ENCODE data around the gene SNX6. TPM values are rescaled to one million over a fixed set of nuclear protein-coding genes. Genes with fewer than 3 reads are reported as not detected.

The SNX6 gene
- total and polyA plus RNA-seq, 2 donors (not counting 3 experiments of a cell fraction or from before 2014, with no cell fraction given), result 95.1 to 120 TPM

- H3K4me3 ChIP-seq (replicated peaks in 1 of 3; ENCODE audit: insufficient read depth in 1 of 3, low read depth in 1 of 3, low read length in 3 of 3), result no peak overlapping the region
- no peak overlapping the region for H3K27ac ChIP-seq (ENCODE audit: insufficient read depth, low read depth, low read length)
- dilution Hi-C loops (cut with MboI; ENCODE audit: extremely low pct_ligation_motif_present, low sequenced_read_pairs) (no loop called here), intact Hi-C loops (cut with micrococcal nuclease) (no loop called here)
- TF ChIP-seq MAX (IDR thresholded peaks at IDR 0.05; ENCODE audit: insufficient read depth, insufficient read length) (no peak), FOS (IDR thresholded peaks at IDR 0.05; ENCODE audit: borderline replicate concordance, insufficient read depth, low read length) (no peak), MYC (IDR thresholded peaks at IDR 0.05; ENCODE audit: low read depth, low read length) (no peak), JUN (IDR thresholded peaks at IDR 0.05; ENCODE audit: borderline replicate concordance, insufficient read depth, insufficient read length, low read depth) (no peak), EZH2 (IDR thresholded peaks at IDR 0.05; ENCODE audit: borderline replicate concordance, low read depth, low read length, severe bottlenecking) (no peak), GATA2 (IDR thresholded peaks at IDR 0.05; ENCODE audit: insufficient read depth, insufficient read length, low read depth, low read length) (no peak), POLR2A (IDR thresholded peaks at IDR 0.05; ENCODE audit: low read depth, low read length) (no peak), POLR2AphosphoS5 (IDR thresholded peaks at IDR 0.05; ENCODE audit: insufficient read depth, low read depth, low read length) (no peak), CTCF (IDR thresholded peaks at IDR 0.05; ENCODE audit: extremely low read depth in 1 of 2, insufficient read depth in 1 of 2, low read depth in 1 of 2, low read length in 2 of 2) (no peak)
- no peaks in the 10 kb centered on the region for H4K20me1 ChIP-seq (replicated peaks; ENCODE audit: control insufficient read depth, extremely low read depth, insufficient read depth, low read length)
- no TSS peak for BruUV-seq (replicated peaks)
- no peak for FAIRE-seq
- no peak overlapping the region for H3K9ac ChIP-seq (replicated peaks; ENCODE audit: extremely low read depth, insufficient read depth, low read length)
- no peaks in the 10 kb centered on the region for H3K79me2 ChIP-seq (ENCODE audit: control insufficient read depth, insufficient read depth, low read length)
- no peaks in the 10 kb centered on the region for H3K9me1 ChIP-seq (replicated peaks; ENCODE audit: control insufficient read depth, extremely low read depth, insufficient read depth, low read length)
- ChIA-PET POLR2A (no interaction called here), CTCF (no interaction called here)
- H3K4me2 ChIP-seq (ENCODE audit: insufficient read depth, low read length), result no peak overlapping the region
- peaks cover 6% of the 10 kb centered on the region in 2 experiments for H3K36me3 ChIP-seq (ENCODE audit: control insufficient read depth in 2 of 2, extremely low read depth in 1 of 2, insufficient read depth in 2 of 2, low read length in 2 of 2)
- no peak for DNase-seq (ENCODE audit: low read depth, low spot score)
- H3K27me3 ChIP-seq (ENCODE audit: control insufficient read depth in 2 of 2, insufficient read depth in 2 of 2, low read length in 2 of 2), result no peaks in the 10 kb centered on the region
- no peaks in the 10 kb centered on the region for H3K9me3 ChIP-seq (replicated peaks; ENCODE audit: control insufficient read depth, insufficient read depth, low read length)
- no peak overlapping the region for H2AFZ ChIP-seq (ENCODE audit: low read depth, low read length)
- H3K4me1 ChIP-seq (ENCODE audit: control insufficient read depth, extremely low read depth, insufficient read depth, low read length), result no peaks in the 10 kb centered on the region
Measured at GRCh38 chr14:34571771-34572170, 58.2 kb downstream of the SNX6 start.

Data from endothelial cell of umbilical vein (primary cell).